Mucosa of rectum (tissue), 2 donors: ENCODE results near the gene OVCA2.

Experiments
- H3K27ac ChIP-seq, 2 donors: one replicate each; pipeline ENCODE4 v1.7.0; 2013; ENCODE audit warnings: inconsistent platforms in 2 of 2, low read depth in 2 of 2, low read length in 2 of 2
- H3K27me3 ChIP-seq, 2 donors: one replicate each; pipeline ENCODE4 v1.7.0; 2013; ENCODE audit warnings: low read length in 2 of 2; ENCODE audit not compliant: control insufficient read depth in 2 of 2, insufficient read depth in 2 of 2
- H3K36me3 ChIP-seq, 2 donors: one replicate each; pipeline ENCODE4 v1.7.0; 2013; ENCODE audit warnings: low read length in 2 of 2; ENCODE audit not compliant: control insufficient read depth in 2 of 2, insufficient read depth in 2 of 2
- H3K4me1 ChIP-seq, 2 donors: one replicate each; pipeline ENCODE4 v1.7.0; 2013; ENCODE audit warnings: low read length in 2 of 2, mild to moderate bottlenecking in 1 of 2; ENCODE audit not compliant: control insufficient read depth in 2 of 2, insufficient read depth in 2 of 2
- H3K4me3 ChIP-seq, 2 donors: one replicate each; pipeline ENCODE4 v1.7.0; 2013; ENCODE audit warnings: low read length in 2 of 2
- H3K9ac ChIP-seq, 2 donors: one replicate each; pipeline ENCODE4 v1.7.0; 2013; ENCODE audit warnings: low read length in 2 of 2, low read depth in 1 of 2, mild to moderate bottlenecking in 1 of 2
- H3K9me3 ChIP-seq, 2 donors: one replicate each; pipeline ENCODE4 v1.7.0; 2013; ENCODE audit warnings: low read length in 2 of 2; ENCODE audit not compliant: control insufficient read depth in 2 of 2
- donor health status: healthy.
- donor health status: Normal muscosa, but diverticular disease.

OVCA2 gene

DNA sequence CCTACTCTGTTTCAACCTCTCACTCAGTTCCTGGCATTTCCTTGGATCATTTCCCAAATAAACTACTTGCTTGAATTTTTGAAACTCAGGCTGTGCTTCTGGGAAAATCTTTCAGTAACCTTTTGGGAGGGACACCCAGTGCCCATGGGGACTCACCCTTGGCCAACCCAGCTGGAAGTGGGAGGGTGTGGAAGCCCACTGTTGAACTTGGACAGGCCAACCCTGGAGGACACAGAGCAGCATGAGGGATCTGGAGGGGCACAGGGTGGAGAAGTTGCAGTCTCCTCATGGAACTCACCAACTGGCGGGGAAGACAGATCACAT, 27.9 kb upstream of the OVCA2 start:
- Histone ChIP-seq H3K9me3 (no peaks in the 10 kb centered on the region), H3K36me3 (no peaks in the 10 kb centered on the region), H3K4me1 (peaks cover 5 to 8% of the 10 kb centered on the region in 2 donors), H3K4me3 (no peak overlapping the region), H3K9ac (no peak overlapping the region), H3K27ac (no peak overlapping the region), H3K27me3 (peaks cover 3 to 14% of the 10 kb centered on the region in 2 donors)

DNA sequence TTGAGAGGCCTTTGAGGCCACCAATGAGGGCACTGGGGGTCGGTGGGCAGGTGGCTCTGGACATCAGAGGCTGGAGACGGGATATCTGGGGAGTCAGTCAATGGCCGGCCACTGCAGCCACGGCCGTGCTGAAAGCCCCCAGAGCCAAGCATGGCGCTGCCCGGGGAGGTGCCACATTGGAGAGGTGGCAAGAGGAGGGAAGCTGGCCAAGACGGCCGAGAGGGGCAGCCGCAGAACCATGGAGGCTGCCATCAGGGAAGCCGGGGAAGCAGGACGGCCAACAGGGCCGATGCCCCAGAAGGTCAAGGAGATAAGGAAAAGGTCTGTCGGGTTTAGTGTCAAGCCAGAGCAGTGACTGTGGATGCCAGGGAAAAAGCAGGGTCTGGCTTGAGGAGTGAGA, 26.5 kb upstream of the OVCA2 start:
- H3K27me3 ChIP-seq, result peaks cover 6 to 14% of the 10 kb centered on the region in 2 donors
- H3K4me3 ChIP-seq, result no peak overlapping the region
- H3K27ac ChIP-seq, result no peak overlapping the region
- H3K4me1 ChIP-seq, result peaks cover 5 to 6% of the 10 kb centered on the region in 2 donors
- H3K36me3 ChIP-seq, result no peaks in the 10 kb centered on the region
- H3K9ac ChIP-seq, result no peak overlapping the region
- H3K9me3 ChIP-seq, result no peaks in the 10 kb centered on the region

DNA sequence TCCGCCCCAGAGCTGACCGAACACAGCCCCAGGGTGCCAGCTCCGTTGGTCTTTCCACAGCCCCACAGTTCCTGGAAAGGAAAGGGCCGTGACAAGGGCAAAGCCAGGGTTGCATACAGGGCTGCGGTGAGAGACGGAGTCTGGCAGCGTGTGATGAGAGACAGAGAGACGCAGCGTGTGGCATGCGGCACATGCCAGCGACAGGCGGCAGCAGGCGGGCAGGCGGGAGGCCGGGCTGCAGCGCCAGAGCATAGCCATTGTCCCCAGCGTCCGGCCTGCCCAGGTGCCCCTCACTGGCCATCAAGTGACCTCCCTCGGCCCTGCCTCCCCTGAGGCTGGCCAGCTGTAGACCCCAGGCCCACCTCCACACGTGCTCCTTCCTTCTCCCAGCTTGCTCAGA, 25.3 kb upstream of the OVCA2 start:
- Histone ChIP-seq H3K4me3 (no peak overlapping the region), H3K9ac (no peak overlapping the region), H3K27me3 (peaks cover 6 to 18% of the 10 kb centered on the region in 2 donors), H3K4me1 (peaks cover 1 to 2% of the 10 kb centered on the region in 2 donors), H3K36me3 (no peaks in the 10 kb centered on the region), H3K9me3 (no peaks in the 10 kb centered on the region), H3K27ac (no peak overlapping the region)

- Histone ChIP-seq H3K9ac (no peak overlapping the region), H3K27ac (no peak overlapping the region), H3K4me3 (no peak overlapping the region), H3K4me1 (no peaks in the 10 kb centered on the region), H3K9me3 (no peaks in the 10 kb centered on the region), H3K36me3 (no peaks in the 10 kb centered on the region), H3K27me3 (peaks cover 6 to 18% of the 10 kb centered on the region in 2 donors)
These were observed 24.4 kb upstream of the OVCA2 start for GRCh38 chr17:2017274-2017941.

GRCh38 chr17:2018716-2019510, 22.9 kb upstream of the OVCA2 start:
- Histone ChIP-seq H3K4me3 (no peak overlapping the region), H3K27ac (no peak overlapping the region), H3K27me3 (peaks cover 14 to 22% of the 10 kb centered on the region in 2 donors), H3K36me3 (no peaks in the 10 kb centered on the region), H3K9ac (no peak overlapping the region), H3K9me3 (no peaks in the 10 kb centered on the region), H3K4me1 (peaks cover 0 to 2% of the 10 kb centered on the region in 2 donors)

DNA sequence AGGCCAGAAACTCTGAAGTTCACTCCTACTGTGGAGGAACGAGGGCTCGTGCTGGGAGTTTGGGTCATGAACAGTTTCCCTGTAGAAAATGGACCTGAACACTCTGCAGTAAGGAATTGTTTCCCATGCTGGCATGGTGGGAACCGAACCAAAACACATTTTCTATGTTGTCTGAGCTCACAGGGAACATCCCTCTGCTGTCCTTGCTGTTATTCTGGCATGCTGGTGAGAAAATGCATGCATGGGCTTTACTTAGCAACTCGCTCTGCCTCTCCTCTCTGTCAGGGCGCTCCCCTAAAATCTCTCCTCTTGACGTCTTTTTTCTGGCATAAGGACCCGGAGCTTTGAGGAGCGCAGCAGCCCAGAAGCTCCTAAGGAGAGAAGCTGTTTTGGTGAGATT, 22.1 kb upstream of the OVCA2 start:
- Histone ChIP-seq H3K27ac (no peak overlapping the region), H3K4me1 (peaks cover 2 to 10% of the 10 kb centered on the region in 2 donors), H3K27me3 (peaks cover 14 to 27% of the 10 kb centered on the region in 2 donors), H3K9ac (no peak overlapping the region), H3K4me3 (no peak overlapping the region), H3K36me3 (no peaks in the 10 kb centered on the region), H3K9me3 (no peaks in the 10 kb centered on the region)

DNA sequence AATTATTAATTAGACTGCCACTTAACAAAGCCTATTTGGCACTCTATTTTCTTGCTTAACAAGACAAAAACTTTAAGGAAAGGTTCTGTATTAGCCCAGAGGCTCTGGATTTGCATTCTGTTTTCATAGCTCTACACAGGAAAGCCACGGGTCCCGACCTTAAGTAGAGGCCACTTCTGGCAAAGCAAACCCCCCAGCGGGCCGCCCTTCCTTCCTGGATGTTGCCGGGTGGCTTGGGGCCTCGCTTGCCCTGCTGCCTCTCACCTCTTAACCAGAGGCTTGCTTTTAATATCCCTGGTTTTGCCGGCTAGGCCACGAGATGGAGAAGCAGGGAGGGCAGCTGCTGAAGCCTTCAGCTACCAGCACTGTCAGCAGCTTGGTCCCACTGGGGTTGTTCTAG, 21.1 kb upstream of the OVCA2 start:
- no peaks in the 10 kb centered on the region for H3K9me3 ChIP-seq
- H3K4me3 ChIP-seq, result no peak overlapping the region
- no peaks in the 10 kb centered on the region for H3K36me3 ChIP-seq
- no peak overlapping the region for H3K9ac ChIP-seq
- H3K4me1 ChIP-seq, result peaks cover 4 to 14% of the 10 kb centered on the region in 2 donors
- H3K27me3 ChIP-seq, result peaks cover 15 to 30% of the 10 kb centered on the region in 2 donors
- no peak overlapping the region for H3K27ac ChIP-seq

DNA sequence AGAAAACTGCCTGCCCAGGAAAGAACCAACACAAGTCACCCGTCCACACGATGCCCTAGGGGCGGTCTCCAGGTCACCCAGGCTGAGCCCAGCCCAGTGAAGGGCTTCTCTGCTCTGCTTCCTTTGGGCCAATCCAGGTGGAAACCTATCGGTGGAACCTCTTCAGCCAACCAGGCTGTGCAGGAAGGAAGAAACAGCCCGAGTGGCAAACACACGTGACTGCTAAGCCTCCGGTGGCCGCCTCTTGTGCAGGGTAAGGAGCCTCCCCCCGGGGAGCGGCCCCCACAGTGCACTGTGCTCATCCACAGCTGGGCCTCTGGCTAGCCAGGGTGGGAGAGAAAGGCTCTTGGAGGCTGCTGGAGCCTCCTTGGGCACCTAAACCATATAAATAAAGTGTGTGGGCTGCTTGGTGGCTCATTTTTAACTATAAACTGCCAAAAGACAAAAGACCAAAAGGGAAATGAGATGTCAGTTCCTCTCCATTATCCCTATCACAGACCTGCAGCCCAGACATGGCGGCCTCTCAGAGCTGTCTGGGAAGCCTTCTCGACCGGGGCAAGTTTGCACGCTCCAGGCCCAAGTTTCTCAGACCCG, 19.1 kb upstream of the OVCA2 start:
- no peak overlapping the region for H3K9ac ChIP-seq
- H3K36me3 ChIP-seq, result no peaks in the 10 kb centered on the region
- peaks cover 5 to 15% of the 10 kb centered on the region in 2 donors for H3K4me1 ChIP-seq
- no peak overlapping the region for H3K4me3 ChIP-seq
- H3K27me3 ChIP-seq, result peaks cover 21 to 26% of the 10 kb centered on the region in 2 donors
- H3K27ac ChIP-seq, result no peak overlapping the region
- H3K9me3 ChIP-seq, result no peaks in the 10 kb centered on the region

DNA sequence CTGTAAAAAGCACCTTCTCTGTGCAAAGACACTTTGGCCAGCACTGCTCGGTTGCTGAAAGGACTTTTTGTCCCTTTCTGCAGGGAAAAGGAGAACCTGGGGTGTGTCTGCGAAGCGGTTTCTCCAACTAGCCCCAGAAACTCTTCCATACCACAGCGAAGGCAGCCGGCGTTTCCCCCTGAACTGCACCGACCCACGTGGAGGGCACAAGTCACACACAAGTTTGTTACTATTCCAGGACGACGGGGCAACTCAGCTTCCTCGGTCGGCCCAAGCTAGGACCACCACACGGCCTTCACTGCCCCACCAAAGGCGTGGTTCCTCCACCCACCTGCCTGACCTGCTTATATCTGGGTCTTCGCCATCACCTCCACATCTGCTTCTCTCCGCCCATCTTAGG, 18.6 kb upstream of the OVCA2 start:
- Histone ChIP-seq H3K4me3 (no peak overlapping the region), H3K27ac (no peak overlapping the region), H3K27me3 (peaks cover 21 to 25% of the 10 kb centered on the region in 2 donors), H3K36me3 (no peaks in the 10 kb centered on the region), H3K9ac (no peak overlapping the region), H3K4me1 (peaks cover 5 to 15% of the 10 kb centered on the region in 2 donors), H3K9me3 (no peaks in the 10 kb centered on the region)
